ENCODE measurements around the gene WHRN.

DNA sequence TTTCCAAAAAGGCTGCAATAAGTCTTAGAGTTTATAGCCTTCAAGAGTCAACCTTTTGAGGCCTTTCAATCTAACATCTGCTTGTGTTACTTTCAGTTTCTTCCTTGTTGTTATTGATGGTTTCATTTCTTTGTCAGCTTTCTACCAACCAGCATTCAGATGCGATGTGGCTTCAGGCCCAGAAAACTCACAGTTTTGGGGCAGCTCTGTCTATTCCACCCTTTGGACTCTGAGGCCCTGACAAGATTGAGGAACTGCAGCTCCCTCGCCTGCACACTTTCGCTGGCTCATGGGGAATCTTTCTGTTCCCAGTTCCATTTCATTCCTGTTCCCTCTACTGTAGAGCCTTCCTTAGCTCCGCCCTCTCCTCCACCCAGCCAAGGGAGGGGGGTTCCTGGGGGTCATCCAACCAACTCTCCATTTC is 13.3 kb upstream of the WHRN start:
- TF ChIP-seq CTCF (IDR thresholded peaks at IDR 0.05) (no peak), EZH2 (IDR thresholded peaks at IDR 0.05; ENCODE audit: borderline replicate concordance, insufficient read depth, low read depth, low read length, poor library complexity, severe bottlenecking) (no peak)
